ENCODE results near the gene KAZALD1. TPM values are rescaled to one million over a fixed set of nuclear protein-coding genes. Genes with fewer than 3 reads are reported as not detected.
A peak's percentile ranks its signal among the peaks of the same experiment; 100 is the strongest.

Gene KAZALD1
- total RNA-seq, 1 donor = 26.4 TPM

DNA sequence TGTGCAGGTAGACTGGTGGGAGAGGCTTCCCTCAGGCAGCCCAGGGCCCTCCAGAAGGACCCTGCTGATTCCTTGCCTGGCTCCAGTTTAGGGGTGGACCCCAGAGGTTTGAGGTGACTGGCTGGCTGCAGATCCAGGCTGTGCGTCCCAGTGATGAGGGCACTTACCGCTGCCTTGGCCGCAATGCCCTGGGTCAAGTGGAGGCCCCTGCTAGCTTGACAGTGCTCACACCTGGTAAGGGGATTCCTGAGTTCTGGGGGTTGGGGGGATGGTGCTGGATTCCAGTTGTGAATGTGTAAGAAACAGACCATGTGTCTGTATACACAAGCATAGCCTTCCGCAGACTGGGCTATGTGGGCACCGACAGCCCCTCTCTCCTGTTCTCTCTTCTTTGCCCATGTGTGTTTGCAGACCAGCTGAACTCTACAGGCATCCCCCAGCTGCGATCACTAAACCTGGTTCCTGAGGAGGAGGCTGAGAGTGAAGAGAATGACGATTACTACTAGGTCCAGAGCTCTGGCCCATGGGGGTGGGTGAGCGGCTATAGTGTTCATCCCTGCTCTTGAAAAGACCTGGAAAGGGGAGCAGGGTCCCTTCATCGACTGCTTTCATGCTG is 2.7 kb downstream of the KAZALD1 start:
- Histone ChIP-seq H4K20me1 (ENCODE audit: insufficient read depth, low read length) (no peaks in the 10 kb centered on the region), H3K27ac (ENCODE audit: low read depth, low read length) (no peak overlapping the region), H3K27me3 (ENCODE audit: insufficient read depth, low read length) (no peaks in the 10 kb centered on the region), H2AFZ (ENCODE audit: low read length) (no peak overlapping the region), H3K9me3 (ENCODE audit: low read depth, low read length) (no peaks in the 10 kb centered on the region), H3K4me1 (ENCODE audit: insufficient read depth, low read length) (peaks cover 43% of the 10 kb centered on the region), H3K36me3 (ENCODE audit: insufficient read depth, low read length) (peaks cover 2% of the 10 kb centered on the region), H3K4me2 (ENCODE audit: insufficient read depth, low read length) (no peak overlapping the region), H3K79me2 (ENCODE audit: insufficient read depth, low read length) (peaks cover 10% of the 10 kb centered on the region), H3K4me3 (ENCODE audit: insufficient read depth, low read length) (no peak overlapping the region)
- TF ChIP-seq, protein P1, sequence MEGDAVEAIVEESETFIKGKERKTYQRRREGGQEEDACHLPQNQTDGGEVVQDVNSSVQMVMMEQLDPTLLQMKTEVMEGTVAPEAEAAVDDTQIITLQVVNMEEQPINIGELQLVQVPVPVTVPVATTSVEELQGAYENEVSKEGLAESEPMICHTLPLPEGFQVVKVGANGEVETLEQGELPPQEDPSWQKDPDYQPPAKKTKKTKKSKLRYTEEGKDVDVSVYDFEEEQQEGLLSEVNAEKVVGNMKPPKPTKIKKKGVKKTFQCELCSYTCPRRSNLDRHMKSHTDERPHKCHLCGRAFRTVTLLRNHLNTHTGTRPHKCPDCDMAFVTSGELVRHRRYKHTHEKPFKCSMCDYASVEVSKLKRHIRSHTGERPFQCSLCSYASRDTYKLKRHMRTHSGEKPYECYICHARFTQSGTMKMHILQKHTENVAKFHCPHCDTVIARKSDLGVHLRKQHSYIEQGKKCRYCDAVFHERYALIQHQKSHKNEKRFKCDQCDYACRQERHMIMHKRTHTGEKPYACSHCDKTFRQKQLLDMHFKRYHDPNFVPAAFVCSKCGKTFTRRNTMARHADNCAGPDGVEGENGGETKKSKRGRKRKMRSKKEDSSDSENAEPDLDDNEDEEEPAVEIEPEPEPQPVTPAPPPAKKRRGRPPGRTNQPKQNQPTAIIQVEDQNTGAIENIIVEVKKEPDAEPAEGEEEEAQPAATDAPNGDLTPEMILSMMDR (IDR thresholded peaks at IDR 0.05; ENCODE audit: extremely low read depth, low read depth, low read length) = no peak
- DNase-seq (ENCODE audit: insufficient read length, low spot score, missing footprints) = peak; percentile 62

DNA sequence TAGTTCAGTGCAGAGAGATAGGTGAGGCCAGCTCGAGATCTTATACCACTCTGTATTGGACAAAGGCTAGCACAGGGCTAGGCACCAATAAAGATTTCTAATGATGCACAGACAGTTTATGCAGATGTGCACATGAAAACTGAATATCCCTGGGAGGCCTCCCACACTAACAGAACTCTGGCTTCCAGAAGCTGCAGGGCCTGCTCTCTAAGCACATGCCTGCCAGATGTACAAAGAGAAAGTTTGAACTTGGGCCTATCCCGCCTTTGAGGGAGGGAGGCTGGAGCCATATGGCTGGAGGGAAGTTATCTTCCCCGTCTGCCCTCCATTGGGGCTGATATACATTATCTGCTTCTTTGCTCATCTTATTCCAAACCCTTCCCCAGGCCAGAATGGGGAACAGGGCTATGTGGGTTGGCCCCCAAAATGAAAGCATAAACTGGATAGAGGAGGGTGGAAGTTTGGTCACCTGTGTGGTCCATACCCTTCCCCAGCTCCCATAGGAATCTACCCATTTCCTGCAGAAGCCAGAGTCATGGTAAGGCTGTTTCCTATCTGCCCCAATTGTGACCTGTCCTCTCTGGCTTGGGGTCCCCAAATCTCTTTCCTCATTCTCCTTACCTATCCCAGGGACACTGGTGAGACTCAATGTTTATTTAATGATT is 3.8 kb downstream of the KAZALD1 start:
- Histone ChIP-seq H3K36me3 (ENCODE audit: insufficient read depth, low read length) (peaks cover 2% of the 10 kb centered on the region), H3K4me3 (ENCODE audit: insufficient read depth, low read length) (peak overlapping the region; percentile 79), H3K4me2 (ENCODE audit: insufficient read depth, low read length) (peak overlapping the region; percentile 96), H3K4me1 (ENCODE audit: insufficient read depth, low read length) (peaks cover 33% of the 10 kb centered on the region), H4K20me1 (ENCODE audit: insufficient read depth, low read length) (no peaks in the 10 kb centered on the region), H3K27me3 (ENCODE audit: insufficient read depth, low read length) (no peaks in the 10 kb centered on the region), H2AFZ (ENCODE audit: low read length) (peak overlapping the region; percentile 76), H3K79me2 (ENCODE audit: insufficient read depth, low read length) (peaks cover 8% of the 10 kb centered on the region), H3K27ac (ENCODE audit: low read depth, low read length) (peak overlapping the region; percentile 2), H3K9me3 (ENCODE audit: low read depth, low read length) (no peaks in the 10 kb centered on the region)
- TF ChIP-seq, protein P1 (IDR thresholded peaks at IDR 0.05; ENCODE audit: extremely low read depth, low read depth, low read length) = no peak
- DNase-seq (ENCODE audit: insufficient read length, low spot score, missing footprints) = peak; percentile 84

DNA sequence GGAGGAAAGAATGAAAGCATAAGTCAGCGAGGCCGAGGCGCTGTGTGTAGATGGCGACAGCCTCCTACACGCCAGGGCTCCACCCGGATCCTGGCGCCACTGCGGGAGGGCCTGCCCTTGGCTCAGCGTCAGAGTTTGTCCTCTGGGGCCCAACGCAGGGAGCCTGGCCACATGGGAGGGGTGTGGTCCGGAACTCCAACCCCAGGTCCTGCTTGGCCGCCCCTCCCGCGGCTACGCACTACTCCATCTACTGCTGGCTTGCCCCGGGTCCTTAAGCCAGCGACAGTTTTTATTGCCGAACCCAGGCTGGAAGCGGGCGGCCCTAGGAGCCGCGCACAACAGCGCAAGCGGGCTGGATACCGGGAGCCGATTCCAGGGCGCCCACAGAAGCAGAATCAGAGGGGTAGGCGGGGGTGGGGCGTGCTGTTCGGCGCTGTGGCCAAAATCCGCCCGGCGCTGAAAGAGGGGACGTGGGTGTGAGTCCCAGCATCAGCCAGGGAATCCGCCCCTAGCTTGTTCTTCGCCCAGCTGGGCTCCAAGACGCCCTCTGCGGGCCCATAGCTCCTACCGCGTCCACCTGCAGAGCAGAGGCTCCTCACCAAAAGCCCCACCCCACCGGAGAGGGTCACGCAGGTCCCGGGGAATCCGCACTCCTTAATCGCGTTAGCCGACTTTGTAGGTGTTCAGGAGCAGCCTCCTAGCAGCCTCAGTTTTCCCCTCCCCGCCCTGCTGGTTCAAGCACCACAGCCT is 4.5 kb downstream of the KAZALD1 start:
- no peaks in the 10 kb centered on the region for H3K9me3 ChIP-seq (ENCODE audit: low read depth, low read length)
- peak overlapping the region; percentile 79 for H3K4me3 ChIP-seq (ENCODE audit: insufficient read depth, low read length)
- H3K4me2 ChIP-seq (ENCODE audit: insufficient read depth, low read length) = peak overlapping the region; percentile 96
- peak; percentile 97 for DNase-seq (ENCODE audit: insufficient read length, low spot score, missing footprints)
- no peaks in the 10 kb centered on the region for H4K20me1 ChIP-seq (ENCODE audit: insufficient read depth, low read length)
- H2AFZ ChIP-seq (ENCODE audit: low read length) = peak overlapping the region; percentile 76
- H3K36me3 ChIP-seq (ENCODE audit: insufficient read depth, low read length) = peaks cover 2% of the 10 kb centered on the region
- TF ChIP-seq, protein P1 (IDR thresholded peaks at IDR 0.05; ENCODE audit: extremely low read depth, low read depth, low read length) = peak; percentile 42
- H3K27me3 ChIP-seq (ENCODE audit: insufficient read depth, low read length) = no peaks in the 10 kb centered on the region
- H3K4me1 ChIP-seq (ENCODE audit: insufficient read depth, low read length) = peaks cover 36% of the 10 kb centered on the region
- peaks cover 8% of the 10 kb centered on the region for H3K79me2 ChIP-seq (ENCODE audit: insufficient read depth, low read length)
- H3K27ac ChIP-seq (ENCODE audit: low read depth, low read length) = peak overlapping the region; percentile 2

DNA sequence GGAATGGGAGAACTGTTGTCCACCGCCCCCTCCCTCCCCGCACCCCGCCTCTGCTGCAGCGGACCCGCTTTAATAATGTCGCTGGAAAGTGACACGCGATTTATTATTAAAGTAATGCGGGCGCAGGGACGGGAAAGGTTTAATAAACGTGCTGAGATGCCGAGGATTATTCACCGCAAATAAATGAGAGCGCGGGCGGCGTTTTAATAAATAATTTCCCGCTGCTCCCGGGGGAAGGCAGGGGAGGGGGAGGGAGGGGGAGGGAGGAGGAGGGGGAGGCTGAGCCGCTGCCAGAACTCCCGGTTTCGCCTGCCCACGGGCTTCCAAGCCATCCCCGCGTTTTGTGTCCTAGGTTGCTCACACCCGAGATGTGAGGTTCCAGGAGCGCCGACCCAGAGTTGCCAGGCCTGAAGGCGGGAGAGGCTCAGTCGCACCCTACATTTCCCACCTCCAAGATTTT is 5.1 kb downstream of the KAZALD1 start:
- DNase-seq (ENCODE audit: insufficient read length, low spot score, missing footprints) = peak; percentile 83
- H3K9me3 ChIP-seq (ENCODE audit: low read depth, low read length) = no peaks in the 10 kb centered on the region

More for the DNA sequence above, 5.1 kb downstream of the KAZALD1 start:
- H3K4me1 ChIP-seq (ENCODE audit: insufficient read depth, low read length) = peaks cover 38% of the 10 kb centered on the region
- H3K79me2 ChIP-seq (ENCODE audit: insufficient read depth, low read length) = peaks cover 8% of the 10 kb centered on the region
- peak overlapping the region; percentile 79 for H3K4me3 ChIP-seq (ENCODE audit: insufficient read depth, low read length)
- H3K27me3 ChIP-seq (ENCODE audit: insufficient read depth, low read length) = no peaks in the 10 kb centered on the region
- no peaks in the 10 kb centered on the region for H4K20me1 ChIP-seq (ENCODE audit: insufficient read depth, low read length)
- TF ChIP-seq, protein P1 (IDR thresholded peaks at IDR 0.05; ENCODE audit: extremely low read depth, low read depth, low read length) = no peak
- H3K4me2 ChIP-seq (ENCODE audit: insufficient read depth, low read length) = peak overlapping the region; percentile 96
- no peak overlapping the region for H3K27ac ChIP-seq (ENCODE audit: low read depth, low read length)
- peaks cover 2% of the 10 kb centered on the region for H3K36me3 ChIP-seq (ENCODE audit: insufficient read depth, low read length)
- H2AFZ ChIP-seq (ENCODE audit: low read length) = peak overlapping the region; percentile 88

All from osteoblast (primary cell).